ENCODE data around the gene VWA5B2. TPM values are rescaled to one million over a fixed set of nuclear protein-coding genes. Genes with fewer than 3 reads are reported as not detected.

The VWA5B2 gene
- total and polyA plus RNA-seq, 9 of the 15 experiments (the other 6 are each of a cell fraction or from before 2014, with no cell fraction given), result 0.04 TPM; not detected in 8

- Histone ChIP-seq H3K27ac (ENCODE audit: extremely low read depth, low read depth, low read length) (no peak overlapping the region), H3K27me3 (ENCODE audit: control insufficient read depth in 2 of 2, insufficient read depth in 2 of 2, low read length in 2 of 2) (peaks cover 0 to 12% of the 10 kb centered on the region in 2 experiments; a peak in 2 of 5 replicates), H3K9me3 (replicated peaks; ENCODE audit: control insufficient read depth, insufficient read depth, low read depth, low read length) (no peaks in the 10 kb centered on the region), H3K9ac (ENCODE audit: insufficient read depth in 1 of 2, low read depth in 2 of 2, low read length in 2 of 2) (no peak overlapping the region), H4K20me1 (replicated peaks; ENCODE audit: control insufficient read depth, insufficient read depth, low read length) (peaks cover 27% of the 10 kb centered on the region), H3K4me1 (replicated peaks in 1 of 2; ENCODE audit: control insufficient read depth in 2 of 2, insufficient read depth in 2 of 2, low read length in 2 of 2) (peaks cover 3 to 12% of the 10 kb centered on the region in 2 experiments; a peak in 4 of 5 replicates), H3K9me1 (ENCODE audit: control insufficient read depth, insufficient read depth, low read length) (no peaks in the 10 kb centered on the region), H3K4me2 (ENCODE audit: insufficient read depth, low read length) (no peak overlapping the region), H3K79me2 (ENCODE audit: control insufficient read depth, insufficient read depth, low read length) (peaks cover 8% of the 10 kb centered on the region; the same call in 2 of the 3 replicates), H3K36me3 (ENCODE audit: control insufficient read depth, insufficient read depth, low read length) (no peaks in the 10 kb centered on the region), H2AFZ (ENCODE audit: low read depth, low read length) (no peak overlapping the region), H3K4me3 (no peak overlapping the region)
- no peak for DNase-seq (ENCODE audit: extremely low read depth in 1 of 4, low spot score in 3 of 4)
- no peak for FAIRE-seq
- ChIA-PET POLR2A (interaction anchor here (0.6 to 1.6 kb wide), 2 partner anchors 45 to 350 kb away, joined by 3 read pairs; no protein-coding TSS in a partner anchor), CTCF (ENCODE audit: low intra/inter-chr PET ratio) (no interaction called here)
- ATAC-seq, result no peak
- BruUV-seq (replicated peaks), result no TSS peak
- intact Hi-C loops (cut with micrococcal nuclease) (no loop called here), in situ Hi-C loops (cut with MboI) (no loop called here)
- WGBS (ENCODE audit: insufficient coverage, low coverage, missing lambda C conversion rate), result 80% methylated on average over 3 of the region's 3 CpGs
- no peak for TF ChIP-seq ARHGAP35 (IDR thresholded peaks at IDR 0.05; ENCODE audit: partially characterized antibody)
- TF ChIP-seq ELF4 (CRISPR knock-in tag; IDR thresholded peaks at IDR 0.05), result no peak
- TF ChIP-seq MAX (CRISPR knock-in tag; IDR thresholded peaks at IDR 0.05), result no peak
- no peak for TF ChIP-seq POLR3A (IDR thresholded peaks at IDR 0.05; ENCODE audit: borderline replicate concordance, extremely low read depth, insufficient read depth, insufficient read length)
- TF ChIP-seq IFI16 (CRISPR knock-in tag; IDR thresholded peaks at IDR 0.05), result no peak
- no peak for TF ChIP-seq PRPF4 (IDR thresholded peaks at IDR 0.05; ENCODE audit: insufficient read depth, low read depth, low read length, poor library complexity, severe bottlenecking)
- no peak for TF ChIP-seq REST (IDR thresholded peaks at IDR 0.05; ENCODE audit: borderline replicate concordance)
- no peak for TF ChIP-seq REST (CRISPR knock-in tag; IDR thresholded peaks at IDR 0.05; ENCODE audit: low read depth)
- TF ChIP-seq ARID1B (IDR thresholded peaks at IDR 0.05), result no peak
- no peak for TF ChIP-seq ZBTB9 (CRISPR knock-in tag; IDR thresholded peaks at IDR 0.05)
- TF ChIP-seq PHF20 (IDR thresholded peaks at IDR 0.05; ENCODE audit: partially characterized antibody), result no peak
- TF ChIP-seq FOXK2 (conservative IDR thresholded peaks at IDR 0.05 in 1 of 2, IDR thresholded peaks at IDR 0.05 in 1 of 2; ENCODE audit: low read depth in 2 of 2), result no peak
- no peak for TF ChIP-seq FOSL1 (tag; conservative IDR thresholded peaks at IDR 0.05)
Observed at GRCh38 chr3:184255291-184256039, 26.1 kb downstream of the VWA5B2 start.

Data from K562 (cell line).